Activated T-cell treated with anti-CD3 and anti-CD28 coated beads for 1 hour (primary cell): Measurements from ENCODE around the gene IL31RA.

ENCODE experiments used
- DNase-seq: peaks from one replicate; pipeline ENCODE4 v3.0.0-alpha.2; 2020; ENCODE audit warnings: low read depth

IL31RA gene

DNA sequence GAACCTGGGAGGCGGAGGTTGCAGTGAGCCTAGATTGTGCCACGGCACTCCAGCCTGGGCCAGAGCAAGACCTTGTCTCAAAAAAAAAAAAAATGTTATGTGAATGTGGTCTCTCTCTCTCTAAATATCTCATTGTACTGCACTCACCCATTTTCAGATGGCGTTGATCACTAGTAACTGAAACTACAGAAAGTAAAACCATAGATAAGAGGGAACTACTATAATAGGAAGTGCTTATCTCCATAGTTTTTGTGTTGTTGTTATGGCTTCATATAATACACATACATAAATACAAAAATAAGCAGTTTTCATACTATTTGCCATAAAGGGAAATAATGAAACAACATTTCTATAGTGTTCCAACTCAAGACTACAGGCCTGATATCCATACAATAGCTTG lies 9.1 kb downstream of the IL31RA start:
- DNase-seq = no peak

DNA sequence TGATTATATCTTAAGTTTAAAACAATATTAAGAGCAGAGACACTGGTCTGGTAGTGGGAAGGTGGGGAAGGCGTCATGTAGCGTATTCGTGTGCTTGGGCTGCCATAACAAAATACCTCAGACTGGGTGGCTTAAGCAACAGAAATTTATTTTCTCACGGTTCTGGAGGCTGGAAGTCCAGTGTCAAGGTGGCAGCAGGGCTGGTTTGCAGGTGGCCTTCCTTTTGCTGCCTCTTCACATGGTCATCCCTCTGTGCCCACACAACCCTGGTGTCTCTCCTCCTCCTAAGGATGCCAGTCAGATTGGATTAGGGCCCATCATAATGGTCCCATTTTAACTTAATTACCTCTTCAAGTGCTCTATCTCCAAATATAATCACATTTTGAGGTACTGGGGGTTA lies 9.6 kb downstream of the IL31RA start:
- DNase-seq = no peak

- DNase-seq = no peak
Measured at GRCh38 chr5:55864606-55865541, 13.7 kb downstream of the IL31RA start.

DNA sequence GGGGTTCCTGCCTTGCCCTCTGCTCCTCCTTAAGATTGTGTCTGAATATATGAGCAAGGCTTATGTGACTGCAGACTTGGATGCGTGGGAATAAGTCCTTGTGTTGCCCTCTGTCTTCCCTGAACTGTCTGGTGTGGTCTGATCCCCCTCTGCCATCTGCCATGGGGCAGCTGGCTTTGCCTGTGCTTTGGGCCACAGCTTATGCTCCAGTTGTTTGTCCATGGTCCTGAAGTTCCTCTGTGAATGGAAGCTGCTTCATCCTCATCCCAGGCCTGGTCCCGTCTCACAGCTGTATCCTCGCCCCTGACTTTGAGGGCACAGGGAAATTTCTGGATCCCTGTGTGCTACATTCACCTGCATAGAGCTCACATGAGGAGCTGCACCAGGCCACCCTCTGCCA lies 14.7 kb downstream of the IL31RA start:
- no peak for DNase-seq

DNA sequence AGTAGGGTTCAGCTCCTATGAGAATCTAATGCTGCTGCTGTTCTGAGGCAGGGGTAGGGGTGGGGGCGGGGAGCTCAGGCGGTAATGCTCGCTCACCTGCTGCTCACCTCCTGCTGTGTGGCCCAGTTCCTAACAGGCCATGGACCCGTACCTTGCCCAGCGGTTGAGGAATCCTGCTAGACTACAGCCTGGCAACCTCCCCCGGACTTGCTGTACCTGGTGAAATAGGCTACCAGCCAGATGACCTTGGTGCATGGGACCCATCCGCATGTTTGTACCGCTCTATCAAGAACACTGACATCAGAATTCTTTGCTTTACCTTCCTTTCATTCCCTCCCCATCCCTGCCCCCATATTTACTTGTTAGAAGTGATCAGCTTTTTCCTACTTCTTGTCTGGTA lies 15.3 kb downstream of the IL31RA start:
- no peak for DNase-seq

DNA sequence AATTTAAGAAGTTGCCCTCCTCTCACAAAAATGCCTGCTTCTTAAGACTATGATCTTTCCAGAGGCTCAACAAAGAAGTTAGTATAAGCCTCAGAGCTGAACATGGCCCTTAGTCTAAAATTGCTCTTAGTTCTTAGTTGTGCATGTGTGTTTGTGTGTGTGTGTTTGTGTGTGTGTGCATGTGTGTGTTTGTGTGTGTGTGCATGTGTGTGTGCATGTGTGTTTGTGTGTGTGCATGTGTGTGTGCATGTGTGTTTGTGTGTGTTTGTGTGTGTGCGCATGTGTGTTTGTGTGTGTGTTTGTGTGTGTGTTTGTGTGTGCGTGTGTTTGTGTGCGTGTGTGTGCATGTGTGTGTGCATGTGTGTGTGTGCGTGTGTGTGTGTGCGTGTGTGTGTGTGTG lies 15.8 kb downstream of the IL31RA start:
- no peak for DNase-seq

- DNase-seq = no peak
Measured at GRCh38 chr5:55868846-55869245, 17.7 kb downstream of the IL31RA start.

- no peak for DNase-seq
Measured at GRCh38 chr5:55869847-55870246, 18.7 kb downstream of the IL31RA start.

DNA sequence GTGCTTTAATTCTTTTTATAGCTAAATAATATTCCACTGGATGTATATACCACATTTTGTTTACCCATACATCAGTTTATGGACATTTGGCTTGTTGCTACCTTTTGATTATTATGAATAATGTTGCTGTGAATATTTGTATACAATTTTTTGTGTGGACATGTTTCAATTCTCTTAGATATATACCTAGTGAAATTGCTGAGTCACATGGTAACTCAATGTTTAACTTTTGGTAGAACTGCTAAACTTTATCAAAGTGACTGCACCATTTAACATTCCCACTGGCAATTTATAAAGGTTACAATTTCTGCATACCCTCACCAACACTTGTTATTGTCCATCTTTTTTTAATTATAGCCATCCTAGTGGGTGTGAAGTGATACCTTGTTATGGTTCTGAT lies 22.1 kb downstream of the IL31RA start:
- DNase-seq = no peak

- DNase-seq = no peak
Measured at GRCh38 chr5:55877655-55878054, 26.5 kb downstream of the IL31RA start.

GRCh38 chr5:55880453-55880852 lies 29.3 kb downstream of the IL31RA start:
- no peak for DNase-seq

DNA sequence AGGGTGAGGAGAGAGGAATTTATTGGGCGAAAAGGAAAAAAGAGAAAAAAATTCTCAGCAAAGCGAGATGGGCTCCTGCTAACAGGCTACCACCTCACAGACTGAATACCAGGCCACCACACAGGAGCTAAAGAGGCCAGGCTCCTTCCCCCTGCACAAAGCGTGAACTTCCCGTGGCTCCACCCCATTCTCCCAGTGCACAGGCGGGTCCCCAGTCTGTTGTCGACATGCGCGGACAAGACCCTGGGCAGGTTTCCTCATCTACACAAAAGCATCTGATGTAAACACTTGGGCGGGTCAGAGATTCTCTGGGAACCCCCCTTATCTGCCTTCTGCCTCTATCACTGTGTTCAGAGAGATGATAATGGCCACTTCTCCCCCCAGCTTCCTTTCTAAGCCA lies 34.2 kb downstream of the IL31RA start:
- no peak for DNase-seq

DNA sequence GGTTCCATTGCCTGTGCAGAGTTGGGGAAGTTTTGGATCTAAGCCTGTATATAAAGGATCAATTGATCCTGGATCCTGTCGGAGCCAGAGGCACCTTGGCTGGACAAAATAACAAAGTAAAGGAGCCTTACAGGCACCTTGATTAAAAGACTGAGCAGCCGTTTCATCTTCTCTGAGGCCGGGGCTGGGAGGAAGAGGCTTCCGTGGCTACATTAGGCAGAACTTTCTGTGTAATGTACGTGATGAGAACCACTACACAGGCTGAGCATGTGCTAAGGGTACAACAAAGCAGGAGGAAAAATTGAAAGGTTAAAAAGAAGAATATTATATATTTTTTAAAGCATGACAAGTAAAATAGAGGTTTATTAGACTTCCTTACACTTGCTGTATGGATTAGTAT lies 37.0 kb downstream of the IL31RA start:
- no peak for DNase-seq

DNA sequence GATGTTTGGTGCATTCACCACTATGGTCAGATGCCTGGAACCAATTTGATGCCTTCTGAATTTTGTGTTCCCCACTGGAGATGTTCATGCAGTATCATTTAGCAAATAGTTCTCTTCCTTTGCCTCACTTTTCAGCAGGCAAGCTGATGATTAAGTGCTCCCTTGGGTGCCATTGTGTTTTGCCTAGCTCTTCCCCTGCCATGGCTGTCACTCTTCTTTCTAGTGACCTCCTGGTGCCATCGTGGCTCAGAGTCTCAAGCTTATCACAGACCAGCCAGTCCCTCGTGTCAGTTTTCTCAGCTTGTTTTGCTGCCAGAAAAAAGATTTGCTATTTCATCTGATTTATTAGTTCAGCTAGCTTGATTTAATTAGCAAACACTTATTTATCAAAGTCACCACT lies 41.3 kb downstream of the IL31RA start:
- no peak for DNase-seq

GRCh38 chr5:55894135-55894534 lies 43.0 kb downstream of the IL31RA start:
- DNase-seq = no peak

- DNase-seq = no peak
Measured at GRCh38 chr5:55895346-55895745, 44.2 kb downstream of the IL31RA start.

DNA sequence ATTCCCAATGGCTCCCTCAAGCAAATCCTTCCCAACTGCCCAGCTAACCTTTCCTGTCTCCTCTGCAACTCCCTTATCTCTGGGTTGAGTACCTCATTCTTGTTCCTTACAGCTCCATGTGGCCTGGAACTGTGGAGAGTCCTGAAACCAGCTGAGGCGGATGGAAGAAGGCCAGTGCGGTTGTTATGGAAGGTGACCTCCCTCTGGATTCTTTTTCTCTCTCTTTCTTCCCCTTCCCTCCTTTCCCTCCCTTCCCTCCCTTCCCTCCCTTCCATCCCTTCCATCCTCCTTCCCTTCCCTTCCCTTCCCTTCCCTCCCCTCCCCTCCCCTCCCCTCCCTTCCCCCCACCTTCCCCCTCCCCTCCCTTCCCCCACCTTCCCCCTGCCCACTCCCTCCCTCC lies 45.1 kb downstream of the IL31RA start:
- DNase-seq = no peak

- no peak for DNase-seq
Measured at GRCh38 chr5:55896663-55897062, 45.5 kb downstream of the IL31RA start.

DNA sequence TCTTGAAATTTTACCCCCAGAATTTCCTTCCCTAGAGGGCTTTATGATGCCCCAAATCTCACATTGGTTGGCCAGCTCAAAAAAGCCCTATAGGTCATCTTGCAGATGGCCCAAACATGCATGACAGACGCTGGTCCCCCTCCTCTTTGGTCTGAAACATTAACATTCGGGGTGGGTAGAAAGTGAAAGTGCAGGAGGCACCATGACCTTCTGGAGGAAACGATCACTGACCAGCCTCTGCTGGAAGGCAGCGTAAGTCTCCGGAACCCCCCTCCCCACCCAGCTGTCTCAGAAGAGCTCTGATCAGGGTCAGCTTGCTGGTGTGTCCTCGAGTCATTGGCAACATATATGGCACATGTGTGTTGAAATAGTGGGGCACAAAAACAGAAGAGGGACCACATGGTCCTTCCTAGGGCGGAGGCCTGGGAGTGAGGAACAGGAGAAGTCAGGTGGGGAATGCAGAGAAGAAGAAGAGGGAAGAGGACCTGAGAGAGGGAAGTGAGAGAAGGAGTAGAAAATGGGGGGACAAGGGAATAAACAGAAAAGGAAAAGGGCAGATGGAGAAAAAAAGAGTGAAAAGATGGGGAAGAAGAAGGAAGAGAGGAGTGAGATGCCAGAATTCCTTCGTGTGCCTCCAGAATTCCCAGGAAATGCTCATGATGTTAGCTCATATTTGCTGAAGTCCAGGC lies 46.2 kb downstream of the IL31RA start:
- DNase-seq = no peak

DNA sequence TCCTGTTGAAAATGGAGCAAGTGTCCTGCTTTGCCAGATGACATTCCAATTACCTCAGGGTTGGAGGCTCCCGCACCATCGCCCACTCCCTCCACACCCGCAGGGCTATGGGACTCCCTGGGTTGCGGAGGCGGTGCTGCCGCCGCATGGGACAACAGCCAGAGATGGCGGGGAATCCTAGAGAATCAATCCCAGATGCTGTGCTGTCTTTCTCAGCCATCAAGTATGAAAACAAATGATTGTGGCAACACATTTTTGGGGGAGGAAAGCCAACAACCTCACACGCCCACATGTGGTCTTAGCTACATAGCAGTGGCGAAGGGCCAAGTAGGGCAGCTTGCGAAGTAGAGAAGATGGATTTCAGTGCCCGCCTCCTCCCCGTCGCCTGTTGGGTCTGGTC lies 46.7 kb downstream of the IL31RA start:
- DNase-seq = no peak

DNA sequence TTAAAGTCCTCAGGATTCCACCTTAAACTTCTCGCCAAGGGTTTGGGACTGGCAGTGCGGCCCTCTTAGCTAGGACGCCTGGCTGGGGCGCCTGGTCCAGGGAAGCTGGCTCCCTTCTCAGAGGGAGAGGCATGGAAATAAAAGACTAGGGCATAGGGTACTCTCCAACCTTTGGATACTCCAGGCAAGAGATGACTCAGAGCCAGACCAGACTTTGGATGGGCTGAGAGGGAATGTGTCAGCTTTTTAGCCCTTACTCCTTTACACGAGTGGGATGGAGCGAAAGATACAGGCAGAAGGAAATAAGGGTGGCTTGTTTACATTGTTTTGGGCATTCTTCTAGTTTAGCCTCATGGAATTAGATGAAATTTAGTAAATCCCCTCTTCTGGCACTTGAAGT lies 48.2 kb downstream of the IL31RA start:
- no peak for DNase-seq

DNA sequence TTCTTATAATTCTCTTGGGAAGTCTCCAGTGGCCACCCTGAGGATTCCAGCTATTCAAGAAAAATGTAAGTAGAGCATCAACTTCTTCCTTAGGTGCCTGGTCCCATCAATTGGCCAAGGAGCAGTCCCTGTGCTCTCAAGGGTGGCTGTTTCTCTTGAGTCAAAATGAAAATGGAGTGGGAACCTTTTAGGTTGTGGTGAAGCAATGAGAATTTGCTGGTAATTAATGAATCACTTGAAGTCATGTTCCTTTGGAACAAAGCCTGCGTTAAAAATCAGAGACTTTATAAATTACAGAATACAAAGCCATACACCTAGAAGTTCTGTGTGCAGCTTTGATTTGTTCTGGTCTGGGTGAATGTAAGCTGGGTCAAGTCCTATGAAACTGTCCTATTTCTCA lies 48.9 kb downstream of the IL31RA start:
- no peak for DNase-seq

- no peak for DNase-seq
Measured at GRCh38 chr5:55900776-55901175, 49.6 kb downstream of the IL31RA start.

GRCh38 chr5:55902696-55903095 lies 51.5 kb downstream of the IL31RA start:
- DNase-seq = no peak
